NT2/D1 (cell line): ENCODE measurements around the gene ABLIM1.

Source experiments
- SUZ12 ChIP-seq: IDR thresholded peaks from 2 replicates; pipeline ENCODE4 v1.6.1; 2011; ENCODE audit not compliant: insufficient read length, insufficient read depth; ENCODE audit errors: extremely low read depth
- YY1 ChIP-seq: IDR thresholded peaks from 2 replicates; pipeline ENCODE4 v1.6.1; 2011; ENCODE audit not compliant: insufficient read length, insufficient read depth
- ZNF274 ChIP-seq: IDR thresholded peaks from 2 replicates; pipeline ENCODE4 v1.6.1; 2011; ENCODE audit warnings: mild to moderate bottlenecking, low read depth, low read length

- no peak for TF ChIP-seq ZNF274
- TF ChIP-seq YY1 = no peak
- TF ChIP-seq SUZ12 = no peak
These were observed 10.5 kb upstream of the ABLIM1 start for GRCh38 chr10:114668375-114669080.
